HG03521 (cell line): ENCODE results near the gene RAB27B.

ENCODE experiments used
- ATAC-seq: cut with Tn5 transposase; IDR thresholded peaks from one replicate; pipeline ENCODE4 v1.9.1; 2021; ENCODE audit warnings: mild to moderate bottlenecking, moderate library complexity; ENCODE audit not compliant: unreplicated experiment

RAB27B gene

GRCh38 chr18:54859667-54860421 lies 31.6 kb downstream of the RAB27B start:
- no peak for ATAC-seq

DNA sequence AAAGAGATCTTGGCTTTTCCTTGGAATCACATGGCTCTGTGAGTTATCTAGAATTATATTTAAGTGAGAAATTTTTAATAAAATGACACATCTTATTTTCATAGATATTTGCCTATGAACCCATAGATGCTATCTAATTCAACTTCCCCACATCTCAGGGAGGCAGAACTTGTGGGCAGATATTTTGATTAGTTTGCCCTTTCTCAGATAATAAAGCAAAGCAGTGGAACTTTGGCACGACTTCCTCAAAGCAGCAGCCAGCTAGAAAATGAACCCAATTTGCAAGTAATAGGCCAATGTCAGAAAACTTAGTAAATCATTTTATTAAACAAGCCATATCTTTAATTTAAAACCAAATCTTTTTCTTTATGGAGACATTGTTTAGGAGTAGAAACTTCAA lies 32.7 kb downstream of the RAB27B start:
- ATAC-seq = no peak

GRCh38 chr18:54867131-54867530 lies 38.9 kb downstream of the RAB27B start:
- no peak for ATAC-seq

DNA sequence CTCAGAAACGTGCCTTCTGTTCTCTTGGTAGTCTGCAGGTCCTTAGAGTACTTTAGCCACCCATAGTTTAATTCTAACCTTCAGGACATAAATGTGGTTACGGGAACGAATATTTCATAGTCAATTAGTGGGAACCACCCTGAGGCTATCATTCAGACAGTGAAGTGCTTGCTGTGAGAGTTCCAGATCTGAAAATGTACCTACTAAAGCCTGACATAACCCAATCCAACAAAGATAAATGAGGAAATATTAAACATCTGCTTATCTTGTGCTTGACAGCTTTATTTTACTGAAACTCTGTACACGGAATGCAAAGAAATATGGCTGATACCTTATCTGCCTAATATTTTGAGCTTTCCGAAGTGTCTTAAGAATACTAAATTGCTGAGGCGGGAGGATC lies 43.0 kb downstream of the RAB27B start:
- no peak for ATAC-seq

GRCh38 chr18:54872681-54873080 lies 44.4 kb downstream of the RAB27B start:
- ATAC-seq = no peak

GRCh38 chr18:54873884-54874255 lies 45.6 kb downstream of the RAB27B start:
- ATAC-seq = no peak

GRCh38 chr18:54875063-54875462 lies 46.8 kb downstream of the RAB27B start:
- ATAC-seq = no peak

GRCh38 chr18:54877076-54877475 lies 48.8 kb downstream of the RAB27B start:
- no peak for ATAC-seq

GRCh38 chr18:54878159-54878622 lies 49.9 kb downstream of the RAB27B start:
- no peak for ATAC-seq

DNA sequence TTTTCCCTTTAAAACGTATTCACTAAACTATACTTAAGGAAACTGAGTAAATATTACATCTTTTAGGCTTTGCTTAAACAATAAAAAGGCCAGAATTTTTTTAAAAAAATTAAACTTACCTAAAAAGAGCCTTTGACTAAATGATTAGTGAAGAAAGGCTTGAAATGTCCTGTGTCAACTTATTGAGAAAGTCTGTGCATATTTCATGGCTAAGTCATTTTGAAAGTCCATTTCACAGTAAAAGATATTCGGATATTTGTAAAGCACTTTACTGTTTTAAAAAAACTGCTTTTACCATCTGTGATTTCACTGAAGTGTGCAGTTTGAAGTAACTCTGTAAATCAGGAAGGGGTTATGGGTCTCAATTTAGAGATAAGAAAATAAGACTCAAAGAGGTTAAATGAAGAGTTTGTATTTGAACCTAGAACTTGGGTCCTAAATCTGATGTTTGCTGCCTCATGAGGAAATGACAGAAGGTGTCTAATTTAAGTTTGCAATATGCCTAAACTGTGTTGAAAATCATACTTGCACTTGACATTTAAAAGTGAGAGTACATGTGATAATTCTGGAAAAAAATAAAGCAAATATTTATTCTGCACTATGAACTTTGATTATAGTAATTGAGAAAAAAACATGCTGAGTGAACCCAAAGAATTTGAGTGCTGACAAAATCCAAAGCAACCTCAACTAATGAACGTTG lies 50.5 kb downstream of the RAB27B start:
- ATAC-seq = no peak

GRCh38 chr18:54879691-54880090 lies 51.4 kb downstream of the RAB27B start:
- ATAC-seq = no peak

- no peak for ATAC-seq
Measured at GRCh38 chr18:54880395-54881105, 52.3 kb downstream of the RAB27B start.

DNA sequence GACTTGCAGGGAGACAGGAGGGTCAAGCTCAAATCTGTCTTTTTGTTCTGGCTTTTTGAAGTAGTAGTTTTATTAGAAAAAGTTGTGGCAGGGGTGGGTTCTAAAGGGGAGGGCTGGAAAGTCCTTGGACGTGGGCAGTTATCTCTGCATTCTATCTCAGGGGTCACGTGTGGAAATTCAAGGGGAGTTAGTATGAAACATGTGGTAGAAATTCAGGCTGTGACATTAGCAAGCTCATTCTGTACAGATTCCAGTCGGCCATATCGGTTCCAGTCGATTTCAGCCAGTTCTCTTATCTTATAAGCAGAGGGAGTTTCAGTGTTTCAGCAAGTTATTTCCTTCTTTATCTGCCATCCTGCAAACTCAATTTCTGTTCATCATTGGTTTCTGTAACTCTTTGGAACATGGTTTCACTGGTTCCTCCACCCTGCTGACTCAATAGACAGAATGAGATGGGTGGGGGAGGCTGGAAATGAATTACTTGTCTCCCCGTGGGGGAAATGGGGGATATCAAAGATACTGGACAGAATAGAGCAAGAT lies 53.0 kb downstream of the RAB27B start:
- no peak for ATAC-seq

GRCh38 chr18:54882318-54882717 lies 54.0 kb downstream of the RAB27B start:
- no peak for ATAC-seq

DNA sequence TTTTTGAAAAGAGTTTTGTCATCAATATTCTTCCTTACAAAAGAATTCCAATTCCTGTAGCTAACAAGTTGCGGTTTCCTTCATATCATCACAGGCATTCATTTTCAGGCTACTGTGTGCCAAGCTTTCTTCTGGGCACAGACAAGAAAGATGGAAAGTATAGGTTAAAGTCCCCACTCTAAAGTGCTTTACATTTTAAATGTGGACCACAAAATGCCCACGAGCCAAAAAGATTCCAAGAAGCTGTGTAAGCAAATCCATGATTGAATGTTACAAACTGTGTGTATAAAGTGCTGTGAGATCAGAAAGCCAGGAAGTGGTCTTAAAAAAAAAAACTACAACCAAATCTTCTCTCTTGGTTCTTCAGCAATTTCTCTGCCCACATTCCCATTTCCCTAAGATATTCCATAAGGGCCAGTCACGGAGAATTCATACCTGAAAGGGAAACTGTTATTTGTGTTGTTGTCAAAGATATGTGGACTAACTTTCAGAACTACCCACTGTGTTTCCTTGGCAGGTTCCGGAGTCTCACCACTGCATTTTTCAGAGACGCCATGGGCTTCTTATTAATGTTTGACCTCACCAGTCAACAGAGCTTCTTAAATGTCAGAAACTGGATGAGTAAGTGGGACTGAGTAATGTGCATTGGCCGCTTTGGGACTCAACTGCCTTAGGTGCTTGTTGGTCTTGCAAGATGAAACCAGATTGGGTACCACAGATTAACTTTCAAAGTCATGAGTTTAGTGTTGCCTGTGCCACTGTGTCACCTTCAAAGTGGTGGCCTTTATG lies 55.7 kb downstream of the RAB27B start:
- no peak for ATAC-seq

- ATAC-seq = no peak
Measured at GRCh38 chr18:54888378-54888777, 60.1 kb downstream of the RAB27B start.

DNA sequence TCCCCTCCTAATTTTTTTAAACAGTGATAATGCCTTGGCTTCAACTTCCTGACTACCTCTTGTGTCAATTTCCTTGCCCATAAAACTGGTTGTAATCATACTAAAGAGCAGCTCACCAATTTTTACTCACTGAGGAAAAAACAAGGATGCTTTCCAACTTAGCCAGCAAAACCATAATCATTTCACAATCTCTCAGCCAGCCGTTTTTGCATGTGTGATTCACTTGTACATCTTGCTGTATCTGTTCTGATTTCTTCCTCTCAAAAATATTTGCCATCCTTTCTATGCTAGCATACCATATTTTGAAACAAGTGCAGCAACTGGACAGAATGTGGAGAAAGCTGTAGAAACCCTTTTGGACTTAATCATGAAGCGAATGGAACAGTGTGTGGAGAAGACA lies 60.7 kb downstream of the RAB27B start:
- ATAC-seq = no peak

DNA sequence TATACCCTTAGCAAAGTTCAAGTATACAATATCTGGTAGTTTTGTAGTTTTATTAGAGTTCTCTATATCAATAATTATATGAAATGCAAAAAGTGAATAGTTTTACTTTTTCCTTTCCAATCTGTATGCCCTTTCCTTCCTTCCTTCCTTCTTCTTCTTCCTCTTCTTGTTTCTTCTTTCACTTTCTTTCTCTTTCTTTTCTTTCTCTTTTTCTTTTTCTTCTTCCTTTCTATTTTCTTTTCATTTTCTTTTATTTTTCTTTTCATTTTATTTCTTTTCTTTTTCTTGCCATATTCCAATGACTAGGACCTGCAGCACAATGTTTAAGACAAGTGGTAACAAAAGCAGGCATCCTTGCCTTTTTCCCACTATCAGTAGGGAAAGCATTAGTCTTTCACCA lies 71.2 kb downstream of the RAB27B start:
- ATAC-seq = no peak

DNA sequence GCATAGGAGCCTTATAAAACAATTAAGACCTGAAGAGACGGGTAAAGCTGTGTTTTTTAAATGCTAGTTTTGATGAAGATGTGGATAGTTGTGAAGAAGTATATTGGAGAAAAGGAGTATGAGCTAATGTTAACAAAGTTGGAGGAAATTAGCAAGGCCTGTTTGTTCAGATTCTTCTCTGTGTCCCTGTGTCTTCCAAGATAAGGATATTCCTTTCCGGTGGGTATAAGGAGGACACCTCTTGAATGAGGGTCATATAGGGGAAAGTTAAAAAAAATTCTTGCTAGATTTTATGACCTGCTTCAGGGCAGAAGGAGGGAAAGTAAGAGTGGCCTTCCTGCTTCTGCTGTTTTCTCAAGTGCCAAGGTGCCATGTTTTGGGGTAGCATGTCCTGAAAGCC lies 72.0 kb downstream of the RAB27B start:
- ATAC-seq = no peak

DNA sequence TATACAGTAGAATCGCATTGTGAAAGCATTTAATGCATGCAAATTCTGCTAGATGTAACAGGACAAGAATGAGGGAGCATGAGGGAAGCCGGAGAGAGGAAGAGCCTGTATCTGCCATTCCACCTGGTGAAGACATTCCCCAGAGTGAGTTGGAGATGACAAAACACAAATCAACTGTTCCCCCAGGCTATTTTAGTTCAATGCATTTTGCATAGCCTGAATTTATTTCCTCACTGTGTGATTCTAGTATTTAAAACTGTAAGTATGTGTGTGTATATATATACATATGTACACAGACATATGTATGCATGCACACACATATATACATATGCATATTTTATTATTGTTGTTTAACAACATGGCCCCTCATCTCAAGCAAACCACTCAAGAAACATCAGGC lies 76.3 kb downstream of the RAB27B start:
- ATAC-seq = no peak

DNA sequence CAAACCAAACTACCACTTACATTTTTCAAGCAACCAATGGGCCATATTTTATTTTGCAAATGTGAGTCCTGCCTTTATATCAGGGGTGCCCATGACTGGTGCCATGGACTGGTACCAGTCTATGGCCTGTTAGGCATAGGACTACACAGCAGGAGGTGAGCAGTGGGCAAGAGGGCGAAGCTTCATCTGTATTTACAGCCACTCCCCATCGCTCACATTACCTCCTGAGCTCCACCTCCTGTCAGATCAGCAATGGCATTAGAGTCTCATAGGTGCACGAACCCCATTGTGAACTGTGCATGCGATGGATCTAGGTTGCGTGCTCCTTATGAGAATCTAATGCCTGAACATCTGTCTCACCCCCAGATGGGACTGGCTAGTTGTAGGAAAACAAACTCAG lies 77.4 kb downstream of the RAB27B start:
- no peak for ATAC-seq
